ENCODE measurements around the gene HOXA9. TPM values are rescaled to one million over a fixed set of nuclear protein-coding genes. Genes with fewer than 3 reads are reported as not detected.

HOXA9 gene
- total RNA-seq, 1 donor from 2014 or later = 0.80 TPM

DNA sequence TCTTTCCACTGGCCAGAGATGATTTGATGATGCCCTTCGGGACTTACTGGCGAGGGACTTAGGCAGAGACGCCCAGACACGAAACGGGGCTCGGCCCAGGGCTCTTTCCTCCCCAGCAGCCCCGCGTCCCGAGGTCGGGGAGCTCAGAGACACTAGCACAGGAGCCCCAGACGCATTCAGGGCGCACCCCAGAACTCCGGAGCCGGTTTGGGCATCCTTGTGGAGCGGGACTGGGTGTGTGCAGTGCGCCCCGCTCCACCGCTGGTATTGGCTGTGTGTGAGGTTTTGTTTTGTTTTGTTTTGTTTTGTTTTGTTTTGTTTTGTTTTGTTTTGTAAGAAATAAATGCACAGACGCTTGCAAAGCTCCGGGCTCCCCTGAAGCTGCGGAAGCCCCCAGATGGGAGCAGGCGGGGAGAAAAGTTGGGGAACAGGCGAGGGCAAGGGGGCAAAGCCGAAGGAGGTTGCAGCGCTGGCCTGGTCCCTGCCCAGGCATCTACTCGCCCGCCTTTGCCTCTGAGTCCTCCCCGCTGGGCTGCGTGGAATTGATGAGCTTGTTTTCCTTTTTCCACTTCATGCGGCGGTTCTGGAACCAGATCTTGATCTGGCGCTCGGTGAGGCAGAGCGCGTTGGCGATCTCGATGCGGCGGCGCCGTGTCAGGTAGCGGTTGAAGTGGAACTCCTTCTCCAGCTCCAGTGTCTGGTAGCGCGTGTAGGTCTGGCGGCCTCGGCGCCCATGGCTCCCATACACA lies 20.0 kb downstream of the HOXA9 start:
- no peak for DNase-seq (ENCODE audit: low spot score)
- Mint-ChIP-seq H3K27ac (ENCODE audit: unreplicated experiment) (no peak overlapping the region), H3K36me3 (ENCODE audit: low read depth, unreplicated experiment) (peaks cover 8% of the 10 kb centered on the region), H3K27me3 (ENCODE audit: unreplicated experiment) (peaks cover 44% of the 10 kb centered on the region), H3K4me3 (ENCODE audit: unreplicated experiment) (peak overlapping the region; percentile 37), H3K9me3 (ENCODE audit: unreplicated experiment) (no peaks in the 10 kb centered on the region), H3K4me1 (ENCODE audit: unreplicated experiment) (peaks cover 23% of the 10 kb centered on the region)
- TF ChIP-seq, protein P1, sequence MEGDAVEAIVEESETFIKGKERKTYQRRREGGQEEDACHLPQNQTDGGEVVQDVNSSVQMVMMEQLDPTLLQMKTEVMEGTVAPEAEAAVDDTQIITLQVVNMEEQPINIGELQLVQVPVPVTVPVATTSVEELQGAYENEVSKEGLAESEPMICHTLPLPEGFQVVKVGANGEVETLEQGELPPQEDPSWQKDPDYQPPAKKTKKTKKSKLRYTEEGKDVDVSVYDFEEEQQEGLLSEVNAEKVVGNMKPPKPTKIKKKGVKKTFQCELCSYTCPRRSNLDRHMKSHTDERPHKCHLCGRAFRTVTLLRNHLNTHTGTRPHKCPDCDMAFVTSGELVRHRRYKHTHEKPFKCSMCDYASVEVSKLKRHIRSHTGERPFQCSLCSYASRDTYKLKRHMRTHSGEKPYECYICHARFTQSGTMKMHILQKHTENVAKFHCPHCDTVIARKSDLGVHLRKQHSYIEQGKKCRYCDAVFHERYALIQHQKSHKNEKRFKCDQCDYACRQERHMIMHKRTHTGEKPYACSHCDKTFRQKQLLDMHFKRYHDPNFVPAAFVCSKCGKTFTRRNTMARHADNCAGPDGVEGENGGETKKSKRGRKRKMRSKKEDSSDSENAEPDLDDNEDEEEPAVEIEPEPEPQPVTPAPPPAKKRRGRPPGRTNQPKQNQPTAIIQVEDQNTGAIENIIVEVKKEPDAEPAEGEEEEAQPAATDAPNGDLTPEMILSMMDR (IDR thresholded peaks at IDR 0.05; ENCODE audit: unreplicated experiment) = no peak

DNA sequence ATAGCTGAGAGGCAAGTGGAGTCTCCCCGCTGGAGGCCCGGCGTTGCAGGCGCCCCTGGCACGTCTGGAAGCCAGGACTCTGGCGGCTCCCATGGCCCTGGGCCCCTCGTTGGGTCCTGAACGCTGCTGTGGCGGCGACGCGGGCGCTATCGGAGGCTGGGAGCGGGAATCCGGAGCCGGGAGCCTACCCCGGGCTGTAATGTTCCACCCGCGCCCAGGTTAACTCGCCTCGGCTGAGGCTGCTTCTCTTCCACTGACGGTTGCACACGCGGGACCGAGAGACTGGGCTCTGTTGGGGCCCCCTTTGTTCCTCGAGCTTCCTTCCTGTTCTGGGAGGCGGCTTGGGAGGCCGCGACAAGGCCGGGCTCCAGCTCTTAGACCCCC lies 20.6 kb downstream of the HOXA9 start:
- TF ChIP-seq, protein P1 (IDR thresholded peaks at IDR 0.05; ENCODE audit: unreplicated experiment) = no peak
- Mint-ChIP-seq H3K4me1 (ENCODE audit: unreplicated experiment) (peaks cover 24% of the 10 kb centered on the region), H3K27ac (ENCODE audit: unreplicated experiment) (no peak overlapping the region), H3K9me3 (ENCODE audit: unreplicated experiment) (no peaks in the 10 kb centered on the region), H3K36me3 (ENCODE audit: low read depth, unreplicated experiment) (peaks cover 8% of the 10 kb centered on the region), H3K27me3 (ENCODE audit: unreplicated experiment) (peaks cover 41% of the 10 kb centered on the region), H3K4me3 (ENCODE audit: unreplicated experiment) (peak overlapping the region; percentile 37)
- DNase-seq (ENCODE audit: low spot score) = no peak

GRCh38 chr7:27143950-27144780 lies 21.2 kb downstream of the HOXA9 start:
- Mint-ChIP-seq H3K9me3 (ENCODE audit: unreplicated experiment) (no peaks in the 10 kb centered on the region), H3K4me3 (ENCODE audit: unreplicated experiment) (no peak overlapping the region), H3K4me1 (ENCODE audit: unreplicated experiment) (peaks cover 25% of the 10 kb centered on the region), H3K36me3 (ENCODE audit: low read depth, unreplicated experiment) (peaks cover 8% of the 10 kb centered on the region), H3K27me3 (ENCODE audit: unreplicated experiment) (peaks cover 42% of the 10 kb centered on the region), H3K27ac (ENCODE audit: unreplicated experiment) (no peak overlapping the region)
- TF ChIP-seq, protein P1 (IDR thresholded peaks at IDR 0.05; ENCODE audit: unreplicated experiment) = no peak
- DNase-seq (ENCODE audit: low spot score) = no peak

DNA sequence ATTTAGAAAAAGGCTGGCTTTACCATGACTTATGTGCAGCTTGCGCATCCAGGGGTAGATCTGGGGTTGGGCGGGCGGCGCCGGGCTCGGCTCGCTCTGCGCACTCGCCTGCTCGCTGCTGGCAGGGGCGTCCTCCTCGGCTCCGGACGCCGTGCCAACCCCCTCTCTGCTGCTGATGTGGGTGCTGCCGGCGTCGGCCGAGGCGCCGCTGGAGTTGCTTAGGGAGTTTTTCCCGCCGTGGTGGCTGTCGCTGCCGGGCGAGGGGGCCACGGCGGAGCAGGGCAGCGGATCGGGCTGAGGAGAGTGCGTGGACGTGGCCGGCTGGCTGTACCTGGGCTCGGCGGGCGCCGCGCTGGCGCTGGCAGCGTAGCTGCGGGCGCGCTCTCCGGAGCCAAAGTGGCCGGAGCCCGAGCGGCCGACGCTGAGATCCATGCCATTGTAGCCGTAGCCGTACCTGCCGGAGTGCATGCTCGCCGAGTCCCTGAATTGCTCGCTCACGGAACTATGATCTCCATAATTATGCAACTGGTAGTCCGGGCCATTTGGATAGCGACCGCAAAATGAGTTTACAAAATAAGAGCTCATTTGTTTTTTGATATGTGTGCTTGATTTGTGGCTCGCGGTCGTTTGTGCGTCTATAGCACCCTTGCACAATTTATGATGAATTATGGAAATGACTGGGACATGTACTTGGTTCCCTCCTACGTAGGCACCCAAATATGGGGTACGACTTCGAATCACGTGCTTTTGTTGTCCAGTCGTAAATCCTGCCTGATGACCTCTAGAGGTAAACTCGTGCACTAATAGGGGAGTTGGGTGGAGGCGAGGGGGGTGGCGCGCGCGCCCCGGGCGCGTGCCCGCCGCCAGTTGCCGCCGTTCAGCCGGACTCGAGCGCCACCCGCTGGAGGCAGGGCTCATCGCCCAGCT lies 22.1 kb downstream of the HOXA9 start, which contains the start of gene HOXA5:
Gene HOXA5, minus strand, starts transcription at position 659 of the 927 bp plus-strand sequence. Its CDS starts 74 bp downstream, at position 585.
- H3K4me3 Mint-ChIP-seq (ENCODE audit: unreplicated experiment) = peak within 1 kb of the TSS; percentile 91
- peak; percentile 86 for DNase-seq (ENCODE audit: low spot score)
- TF ChIP-seq, protein P1 (IDR thresholded peaks at IDR 0.05; ENCODE audit: unreplicated experiment) = peak; percentile 90
- peaks cover 42% of the 10 kb centered on the region for H3K27me3 Mint-ChIP-seq (ENCODE audit: unreplicated experiment)
- H3K27ac Mint-ChIP-seq (ENCODE audit: unreplicated experiment) = no peak within 1 kb of the TSS
- peaks cover 8% of the 10 kb centered on the region for H3K36me3 Mint-ChIP-seq (ENCODE audit: low read depth, unreplicated experiment)
- H3K9me3 Mint-ChIP-seq (ENCODE audit: unreplicated experiment) = no peaks in the 10 kb centered on the region
- peaks cover 28% of the 10 kb centered on the region for H3K4me1 Mint-ChIP-seq (ENCODE audit: unreplicated experiment)
